Measurements from ENCODE around the gene DMXL2.

- no peak for TF ChIP-seq POLR2A (IDR thresholded peaks at IDR 0.05)
- no peak for TF ChIP-seq CTCF (IDR thresholded peaks at IDR 0.05)
Observed at GRCh38 chr15:51561271-51561670, 61.3 kb downstream of the DMXL2 start.
